T-cell (primary cell): ENCODE measurements around the gene C20orf96. TPM values are rescaled to one million over a fixed set of nuclear protein-coding genes. Genes with fewer than 3 reads are reported as not detected.
"Not testable (repeated sequence)": the region's sequence is repeated elsewhere in the genome, so short reads cannot be mapped to it uniquely, and the experiment has no call there.

ENCODE experiments used
- ATAC-seq, 4 experiments: fragments of 200-7000 bp in 3 of 4; fragments of 150-1000 bp in 1 of 4; cut with Tn5 transposase; replicated peaks in 1 of 4; 1 replicate in 3 of 4; 2 replicates in 1 of 4; pipeline ENCODE4 v1.10.0; 2021; ENCODE audit warnings: moderate library complexity in 3 of 4, mild to moderate bottlenecking in 2 of 4, moderate number of reproducible peaks in 1 of 4
- CTCF ChIA-PET, 2 donors: fragments of 300-600 bp; sonication (Branson Sonifier 250); formaldehyde crosslinking; loops; one replicate each; lab custom pipeline; 2022; ENCODE audit warnings: antibody characterized with exemption in 2 of 2; lab: Charles Lee
- POLR2A ChIA-PET, 2 donors: fragments of 300-600 bp; sonication (Branson Sonifier 250); formaldehyde crosslinking; loops; one replicate each; lab custom pipeline; 2022; ENCODE audit warnings: antibody characterized with exemption in 2 of 2; lab: Charles Lee
- DNase-seq, 35 experiments: peaks; one replicate each; pipeline versions ENCODE4 v3.0.0 to v3.0.0-alpha.2; 2013 to 2023
- H3K27ac ChIP-seq: one replicate; pipeline ENCODE4 v1.5.1; 2013; ENCODE audit warnings: low read length
- H3K27me3 ChIP-seq, 2 experiments: replicated peaks in 1 of 2; 1 replicate in 1 of 2; 2 replicates in 1 of 2; pipeline versions ENCODE4 v1.6.1 to v1.7.0; 2013; ENCODE audit warnings: low read length in 1 of 2, mixed read lengths in 1 of 2; ENCODE audit not compliant: control insufficient read depth in 2 of 2, insufficient read depth in 2 of 2; ENCODE audit errors: extremely low read depth in 1 of 2
- H3K36me3 ChIP-seq, 2 donors: 1 replicate in 1 of 2; 2 replicates in 1 of 2; pipeline versions ENCODE4 v1.6.1 to v1.7.0; 2013; ENCODE audit warnings: low read length in 1 of 2; ENCODE audit not compliant: control insufficient read depth in 2 of 2, insufficient read depth in 1 of 2; ENCODE audit errors: extremely low read depth in 1 of 2
- H3K4me1 ChIP-seq, 2 experiments: 1 replicate in 1 of 2; 2 replicates in 1 of 2; pipeline versions ENCODE4 v1.6.1 to v1.7.0; 2013; ENCODE audit warnings: low read length in 2 of 2, mixed read lengths in 1 of 2; ENCODE audit not compliant: insufficient read depth in 2 of 2, control insufficient read depth in 1 of 2; ENCODE audit errors: extremely low read depth in 1 of 2
- H3K4me3 ChIP-seq, 2 donors: 1 replicate in 1 of 2; 2 replicates in 1 of 2; pipeline versions ENCODE4 v1.5.1 to v1.7.0; 2013; ENCODE audit warnings: mild to moderate bottlenecking in 2 of 2, low read length in 1 of 2, moderate library complexity in 1 of 2; ENCODE audit not compliant: control insufficient read depth in 1 of 2; ENCODE audit errors: extremely low read depth in 1 of 2
- H3K9me3 ChIP-seq: 2 replicates; pipeline ENCODE4 v1.7.0; 2013
- H3K27ac Mint-ChIP-seq, 2 donors: one replicate each; pipeline ENCODE4 v1.8.0; 2020 to 2021; ENCODE audit warnings: mild to moderate bottlenecking in 2 of 2, mixed read lengths in 2 of 2
- H3K27me3 Mint-ChIP-seq, 2 donors: one replicate each; pipeline ENCODE4 v1.8.0; 2021 to 2022; ENCODE audit warnings: mixed read lengths in 2 of 2
- H3K36me3 Mint-ChIP-seq: one replicate; pipeline ENCODE4 v1.8.0; 2021; ENCODE audit warnings: mixed read lengths
- H3K4me1 Mint-ChIP-seq, 3 donors: one replicate each; pipeline ENCODE4 v1.8.0; 2020 to 2022; ENCODE audit warnings: mixed read lengths in 3 of 3, mild to moderate bottlenecking in 1 of 3
- H3K4me3 Mint-ChIP-seq, 3 donors: one replicate each; pipeline ENCODE4 v1.8.0; 2020 to 2022; ENCODE audit warnings: mild to moderate bottlenecking in 3 of 3, mixed read lengths in 3 of 3, moderate library complexity in 3 of 3
- H3K9me3 Mint-ChIP-seq, 3 donors: one replicate each; pipeline ENCODE4 v1.8.0; 2020 to 2022; ENCODE audit warnings: mixed read lengths in 3 of 3
- WGBS: methylation state at CpG from one replicate; pipeline ENCODE4 v1.1.5; 2013; ENCODE audit warnings: missing lambda C conversion rate; ENCODE audit not compliant: insufficient coverage; 5-methylcytosine and 5-hydroxymethylcytosine counted together
- total RNA-seq, 35 experiments: library from RNA in 6 of 35; stranded (reverse) in 6 of 35; fragments of 120-200 nt in 1 of 35; gene quantifications; one replicate each; pipeline versions ENCODE4 v1.2.1 to v1.2.4 and lab custom pipeline; 2013 to 2026

Gene C20orf96, protein sequence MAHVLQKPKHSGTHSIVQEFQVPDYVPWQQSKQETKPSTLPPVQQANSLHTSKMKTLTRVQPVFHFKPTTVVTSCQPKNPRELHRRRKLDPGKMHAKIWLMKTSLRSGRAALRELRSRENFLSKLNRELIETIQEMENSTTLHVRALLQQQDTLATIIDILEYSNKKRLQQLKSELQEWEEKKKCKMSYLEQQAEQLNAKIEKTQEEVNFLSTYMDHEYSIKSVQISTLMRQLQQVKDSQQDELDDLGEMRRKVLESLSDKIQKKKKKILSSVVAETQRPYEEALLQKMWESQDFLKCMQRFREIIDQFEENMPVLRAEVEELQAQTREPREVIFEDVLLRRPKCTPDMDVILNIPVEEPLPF
- total RNA-seq (1 to 10 TPM; 2.5 to 3.2 (median 2.8) TPM), total RNA-seq (lab: John Stamatoyannopoulos, UW) (0.06 to 2.2 (median 0.96) reads per million in 29 experiments)
- 1.2 TPM for total RNA-seq (2013)

DNA sequence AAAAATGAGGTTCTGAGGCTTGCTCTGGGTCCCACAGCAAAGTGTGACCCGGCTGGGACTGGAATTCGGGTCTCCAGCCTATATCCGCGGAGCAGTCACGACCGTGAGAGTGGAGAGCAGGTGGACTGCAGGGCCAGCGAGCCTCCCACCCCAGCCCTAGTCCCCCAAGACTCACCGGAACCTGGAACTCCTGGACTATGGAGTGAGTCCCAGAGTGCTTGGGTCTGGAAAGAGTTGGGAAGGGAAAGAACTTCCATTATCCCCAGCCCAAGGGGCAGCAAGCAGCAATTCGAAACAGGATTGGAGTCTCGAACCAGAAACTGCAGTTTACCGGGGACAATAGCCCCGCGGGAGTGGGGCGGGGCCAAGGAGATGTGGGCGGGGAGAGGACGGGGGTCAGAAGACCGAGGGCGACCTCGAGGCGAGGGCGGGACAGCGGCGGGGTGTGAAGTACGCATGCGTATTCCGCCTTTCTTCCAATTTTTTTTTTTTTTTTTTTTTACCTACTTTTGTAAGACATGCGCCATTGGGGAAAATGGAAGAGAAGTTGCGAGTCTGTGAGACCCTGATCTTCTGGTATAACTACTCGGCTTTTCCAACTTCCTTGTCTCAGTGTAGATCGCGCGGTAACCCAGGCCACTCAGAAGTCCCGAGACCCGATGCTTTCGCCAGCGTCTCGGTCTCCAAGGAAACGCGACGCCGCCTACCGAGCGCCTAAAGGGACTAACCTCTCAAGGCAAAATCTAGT is at the start of gene C20orf96:
Gene C20orf96, minus strand, starts transcription at position 667 of the 748 bp plus-strand sequence. Its CDS starts 140 bp downstream, at position 527.
- WGBS: under 1% methylated on average over 17 of the region's 43 CpGs
- Histone ChIP-seq H3K9me3 (no peaks in the 10 kb centered on the region), H3K4me1 (peaks cover 17 to 18% of the 10 kb centered on the region in 2 experiments), H3K27me3 (no peaks in the 10 kb centered on the region), H3K4me3 (peak within 1 kb of the TSS; percentile 57 to 84), H3K36me3 (no peaks in the 10 kb centered on the region), H3K27ac (peak within 1 kb of the TSS; percentile 5)
- Mint-ChIP-seq H3K27ac (peak within 1 kb of the TSS; percentile 43 to 59), H3K9me3 (no peaks in the 10 kb centered on the region), H3K27me3 (no peaks in the 10 kb centered on the region), H3K36me3 (no peaks in the 10 kb centered on the region), H3K4me3 (no peak within 1 kb of the TSS), H3K4me1 (peaks cover 0 to 9% (median 8%) of the 10 kb centered on the region in 3 donors)
- ATAC-seq (peak; percentile 89 to 92 (median 92)), DNase-seq (peak; percentile 65 to 89 (median 76))
- POLR2A ChIA-PET: no interaction called here
- CTCF ChIA-PET: no interaction called here

DNA sequence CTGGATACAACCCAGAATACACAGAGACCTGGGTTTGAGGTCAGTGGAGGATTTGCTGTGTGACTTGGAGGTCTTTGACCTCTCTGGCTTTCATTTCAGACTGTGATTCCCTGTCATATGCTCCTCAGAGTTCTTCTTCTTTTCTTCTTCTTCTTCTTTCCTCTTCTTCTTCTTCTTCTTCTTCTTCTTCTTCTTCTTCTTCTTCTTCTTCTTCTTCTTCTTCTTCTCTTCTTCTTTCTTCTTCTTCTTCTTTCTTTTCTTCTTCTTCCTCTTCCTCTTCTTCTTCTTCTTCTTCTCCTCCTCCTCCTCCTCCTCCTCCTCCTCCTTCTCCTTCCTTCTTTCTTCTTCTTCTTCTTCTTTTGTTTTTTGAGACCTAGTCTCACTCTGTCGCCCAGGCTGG is 45.5 kb upstream of the C20orf96 start:
- H3K4me1 Mint-ChIP-seq, POLR2A ChIA-PET, ATAC-seq, H3K27me3 Mint-ChIP-seq, H3K4me1 ChIP-seq, DNase-seq, H3K27ac ChIP-seq, H3K27ac Mint-ChIP-seq, H3K4me3 ChIP-seq, H3K9me3 ChIP-seq, H3K27me3 ChIP-seq, H3K4me3 Mint-ChIP-seq, H3K9me3 Mint-ChIP-seq, H3K36me3 Mint-ChIP-seq, H3K36me3 ChIP-seq: not testable (repeated sequence)
- WGBS: no CpG with 5 or more reads among the region's 1 CpG
- CTCF ChIA-PET: interaction anchor here in 1 of 2 donors (0.7 kb wide), 1 partner anchor 1571 kb away, joined by 5 read pairs; no protein-coding TSS in a partner anchor

DNA sequence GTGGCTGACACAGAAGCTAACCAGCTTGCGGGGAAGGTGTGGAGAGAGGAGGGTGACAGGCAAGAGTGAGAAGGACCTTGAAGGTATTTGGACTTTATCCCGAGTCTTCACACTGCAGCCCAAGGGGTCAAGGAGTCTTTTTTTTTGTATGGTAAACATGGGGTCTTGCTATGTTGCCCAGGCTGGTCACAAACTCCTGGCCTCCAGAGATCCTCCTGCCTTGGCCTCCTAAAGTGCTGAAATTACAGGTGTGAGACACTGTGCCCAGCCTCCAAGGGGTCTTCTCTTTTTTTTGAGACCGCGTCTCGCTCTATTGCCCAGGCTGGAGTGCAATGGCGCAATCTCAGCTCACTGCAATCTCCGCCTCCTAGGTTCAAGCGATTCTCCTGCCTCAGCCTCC is 44.0 kb upstream of the C20orf96 start:
- ATAC-seq (no peak), DNase-seq (no peak)
- Histone ChIP-seq H3K27ac (no peak overlapping the region), H3K36me3 (no peaks in the 10 kb centered on the region), H3K4me1 (peaks cover 0 to 3% of the 10 kb centered on the region in 2 experiments), H3K27me3 (no peaks in the 10 kb centered on the region), H3K9me3 (no peaks in the 10 kb centered on the region), H3K4me3 (no peak overlapping the region)
- POLR2A ChIA-PET: no interaction called here
- WGBS: 88% methylated on average over 1 of the region's 8 CpGs
- no peaks in the 10 kb centered on the region for H3K9me3 Mint-ChIP-seq
- no peak overlapping the region for H3K4me3 Mint-ChIP-seq
- H3K4me1 Mint-ChIP-seq: peaks cover 9 to 10% (median 9%) of the 10 kb centered on the region in 3 donors
- H3K27ac Mint-ChIP-seq: no peak overlapping the region
- no peaks in the 10 kb centered on the region for H3K36me3 Mint-ChIP-seq
- H3K27me3 Mint-ChIP-seq: no peaks in the 10 kb centered on the region
- CTCF ChIA-PET: interaction anchor here in 1 of 2 donors (0.6 kb wide), 1 partner anchor 10 kb away, joined by 3 read pairs; no protein-coding TSS in a partner anchor

DNA sequence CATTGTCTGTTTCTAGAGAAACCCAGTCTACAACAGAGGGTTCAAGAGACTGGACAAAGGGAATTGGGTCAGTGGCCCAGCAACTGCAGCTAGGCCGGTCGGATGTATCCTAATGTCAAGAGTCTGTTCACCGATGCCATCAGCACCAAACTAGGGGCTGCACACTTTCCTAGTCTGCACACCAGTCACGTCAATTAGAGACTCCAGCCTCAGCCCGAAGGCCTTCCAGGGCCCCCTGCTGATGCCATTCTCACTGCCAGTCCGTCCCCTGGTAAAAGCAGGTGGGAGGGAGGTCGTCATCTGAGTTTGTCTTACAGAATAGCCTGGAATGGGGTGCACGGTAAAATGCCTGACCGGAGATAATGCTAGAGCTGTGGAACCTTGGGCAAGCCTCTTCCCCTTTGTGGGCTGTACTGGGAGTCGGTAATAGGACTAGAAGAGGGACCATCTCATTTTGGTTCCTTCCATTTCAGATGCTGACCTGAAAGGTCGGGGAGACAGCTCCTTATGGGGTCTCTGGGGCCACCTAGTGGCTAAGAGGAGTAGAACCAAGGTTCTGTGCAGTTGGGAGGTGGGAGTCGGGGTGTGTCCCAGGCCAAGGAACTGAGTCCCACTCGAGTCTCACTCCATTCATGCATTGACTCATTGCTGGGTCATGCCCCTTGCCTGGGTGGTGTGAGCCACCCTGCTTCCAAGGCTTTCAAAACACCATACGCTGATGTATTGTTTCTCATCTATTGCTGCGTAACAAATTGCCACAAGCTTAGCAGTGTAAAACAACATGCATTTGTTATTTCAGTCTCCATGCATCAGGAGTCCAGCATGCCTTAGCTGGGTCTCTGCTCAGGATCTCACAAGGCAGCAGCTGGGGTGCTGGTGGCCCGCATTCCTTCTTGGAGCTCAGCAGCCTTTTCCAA is 39.9 kb upstream of the C20orf96 start:
- Histone ChIP-seq H3K9me3 (no peaks in the 10 kb centered on the region), H3K36me3 (no peaks in the 10 kb centered on the region), H3K27me3 (no peaks in the 10 kb centered on the region), H3K4me1 (peaks cover 10 to 24% of the 10 kb centered on the region in 2 experiments), H3K27ac (no peak overlapping the region), H3K4me3 (no peak overlapping the region)
- peak; percentile 29 to 41 (median 34) for ATAC-seq
- no peak overlapping the region for H3K4me3 Mint-ChIP-seq
- 64% methylated on average over 12 of the region's 16 CpGs for WGBS
- H3K27ac Mint-ChIP-seq: peak overlapping the region; percentile 1 to 66
- ChIA-PET CTCF (interaction anchor here (0.6 to 2.2 kb wide), 9 partner anchors 11 to 123 kb away, joined by 3 to 5 read pairs (median 4); no protein-coding TSS in a partner anchor), POLR2A (interaction anchor here in 1 of 2 donors (0.7 kb wide), 1 partner anchor 11 kb away, joined by 3 read pairs; no protein-coding TSS in a partner anchor)
- H3K36me3 Mint-ChIP-seq: no peaks in the 10 kb centered on the region
- peaks cover 27 to 31% (median 28%) of the 10 kb centered on the region in 3 donors for H3K4me1 Mint-ChIP-seq
- H3K9me3 Mint-ChIP-seq: no peaks in the 10 kb centered on the region
- no peaks in the 10 kb centered on the region for H3K27me3 Mint-ChIP-seq
- peak in 33 of 35 experiments; percentile 35 to 78 (median 50) for DNase-seq

DNA sequence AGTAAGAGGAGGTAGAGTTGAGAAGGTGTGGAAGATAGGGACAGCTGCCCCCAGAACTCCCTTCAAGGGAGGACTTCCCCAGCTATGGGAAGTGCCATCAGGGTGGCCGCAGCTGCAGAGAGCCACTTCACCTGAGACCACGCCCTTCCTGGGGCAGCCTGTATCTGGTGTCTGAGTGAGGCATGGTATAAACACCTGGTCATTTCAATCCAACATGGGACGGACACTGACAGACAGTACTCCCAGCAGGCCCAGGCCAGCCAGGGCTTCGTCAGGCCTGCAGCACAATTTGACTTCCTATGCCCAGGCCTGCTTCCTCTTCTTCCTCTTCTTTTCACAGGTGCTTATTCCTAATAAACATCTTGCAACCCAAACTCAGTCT is 39.3 kb upstream of the C20orf96 start:
- no peaks in the 10 kb centered on the region for H3K9me3 ChIP-seq
- no peak overlapping the region for H3K4me3 Mint-ChIP-seq
- no peaks in the 10 kb centered on the region for H3K27me3 ChIP-seq
- H3K27me3 Mint-ChIP-seq: no peaks in the 10 kb centered on the region
- H3K36me3 ChIP-seq: no peaks in the 10 kb centered on the region
- peaks cover 27 to 31% (median 30%) of the 10 kb centered on the region in 3 donors for H3K4me1 Mint-ChIP-seq
- H3K4me1 ChIP-seq: peaks cover 10 to 27% of the 10 kb centered on the region in 2 experiments
- H3K36me3 Mint-ChIP-seq: no peaks in the 10 kb centered on the region
- no peak overlapping the region for H3K4me3 ChIP-seq
- ChIA-PET CTCF (interaction anchor here in 1 of 2 donors (2.1 to 2.2 kb wide), 2 partner anchors 64 to 65 kb away, joined by 4 to 5 read pairs; no protein-coding TSS in a partner anchor), POLR2A (no interaction called here)
- no peak overlapping the region for H3K27ac ChIP-seq
- 100% methylated on average over 1 of the region's 4 CpGs for WGBS
- no peaks in the 10 kb centered on the region for H3K9me3 Mint-ChIP-seq
- ATAC-seq: no peak
- DNase-seq: no peak
- H3K27ac Mint-ChIP-seq: peak overlapping the region in 1 of 2 donors; percentile 28
